DOHH2 (cell line): Measurements from ENCODE around the gene AQP1.

Source experiments
- H3F3A ChIP-seq: fragments of 200-600 bp; sonication (generic), shearing (Covaris generic); 2 replicates; pipeline ENCODE4 v1.6.0; 2016; ENCODE audit warnings: antibody characterized with exemption, mild to moderate bottlenecking; ENCODE audit not compliant: control insufficient read depth, insufficient read depth
- H3K27ac ChIP-seq: fragments of 200-600 bp; sonication (generic); 2 replicates; pipeline ENCODE4 v1.5.1; 2014; ENCODE audit warnings: low read depth, mild to moderate bottlenecking, low read length, moderate library complexity
- H3K27me3 ChIP-seq: fragments of 200-600 bp; sonication (generic); 2 replicates; pipeline ENCODE4 v1.6.1; 2014; ENCODE audit warnings: mild to moderate bottlenecking, low read length, mixed read lengths; ENCODE audit not compliant: control insufficient read depth
- H3K36me3 ChIP-seq: fragments of 200-600 bp; sonication (generic); 2 replicates; pipeline ENCODE4 v1.6.1; 2014; ENCODE audit warnings: mild to moderate bottlenecking, low read length, moderate library complexity, mixed read lengths; ENCODE audit not compliant: control insufficient read depth
- H3K4me1 ChIP-seq: fragments of 200-600 bp; sonication (generic); 2 replicates; pipeline ENCODE4 v1.6.1; 2014; ENCODE audit warnings: mild to moderate bottlenecking, low read length, mixed read lengths; ENCODE audit not compliant: control insufficient read depth
- H3K4me2 ChIP-seq: fragments of 200-600 bp; sonication (generic); 2 replicates; pipeline ENCODE4 v1.6.0; 2014; ENCODE audit warnings: mild to moderate bottlenecking, low read length, moderate library complexity
- H3K4me3 ChIP-seq: fragments of 200-600 bp; sonication (generic); 2 replicates; pipeline ENCODE4 v1.5.1; 2014; ENCODE audit warnings: mild to moderate bottlenecking, low read length, mixed read lengths
- H3K79me2 ChIP-seq: fragments of 200-600 bp; sonication (generic); 2 replicates; pipeline ENCODE4 v1.6.1; 2014; ENCODE audit warnings: mild to moderate bottlenecking, low read length, mixed read lengths; ENCODE audit not compliant: control insufficient read depth
- H3K9me2 ChIP-seq: fragments of 200-600 bp; sonication (generic); replicated peaks from 2 replicates; pipeline ENCODE4 v1.6.1; 2014; ENCODE audit warnings: mild to moderate bottlenecking, low read length, mixed read lengths; ENCODE audit not compliant: control insufficient read depth
- H3K9me3 ChIP-seq: fragments of 200-600 bp; sonication (generic); 2 replicates; pipeline ENCODE4 v1.6.1; 2014; ENCODE audit warnings: antibody characterized with exemption, low read length, mixed read lengths; ENCODE audit not compliant: control insufficient read depth, insufficient read depth
- H4K20me1 ChIP-seq: fragments of 200-600 bp; sonication (generic); 2 replicates; pipeline ENCODE4 v1.6.0; 2014; ENCODE audit warnings: low read depth, mild to moderate bottlenecking, antibody characterized with exemption, low read length, moderate library complexity; ENCODE audit not compliant: control insufficient read depth, insufficient read depth
- CTCF ChIP-seq: fragments of 200-600 bp; sonication (generic); IDR thresholded peaks from one replicate; pipeline ENCODE4 v1.5.1; 2014; ENCODE audit warnings: antibody characterized with exemption, mild to moderate bottlenecking, low read depth, low read length; ENCODE audit not compliant: poor library complexity, severe bottlenecking
- EZH2phosphoT487 ChIP-seq: fragments of 200-600 bp; sonication (generic); IDR thresholded peaks from 2 replicates; pipeline ENCODE4 v1.6.1; 2017; ENCODE audit warnings: borderline replicate concordance, mild to moderate bottlenecking, antibody characterized with exemption, low read length, moderate library complexity, mixed read lengths

The AQP1 gene

GRCh38 chr7:30903146-30903545 is 8.5 kb upstream of the AQP1 start:
- no peaks in the 10 kb centered on the region for H3K4me1 ChIP-seq
- H3K4me2 ChIP-seq, result no peak overlapping the region
- H4K20me1 ChIP-seq, result no peaks in the 10 kb centered on the region
- H3K27ac ChIP-seq, result no peak overlapping the region
- no peaks in the 10 kb centered on the region for H3K9me3 ChIP-seq
- TF ChIP-seq EZH2phosphoT487 (no peak), CTCF (no peak)
- H3K27me3 ChIP-seq, result no peaks in the 10 kb centered on the region
- H3K79me2 ChIP-seq, result no peaks in the 10 kb centered on the region
- no peaks in the 10 kb centered on the region for H3F3A ChIP-seq
- no peaks in the 10 kb centered on the region for H3K36me3 ChIP-seq
- no peaks in the 10 kb centered on the region for H3K9me2 ChIP-seq
- no peak overlapping the region for H3K4me3 ChIP-seq

GRCh38 chr7:30904561-30904960 is 7.1 kb upstream of the AQP1 start:
- H3K27ac ChIP-seq, result no peak overlapping the region
- no peaks in the 10 kb centered on the region for H3K4me1 ChIP-seq
- no peaks in the 10 kb centered on the region for H3K27me3 ChIP-seq
- no peaks in the 10 kb centered on the region for H3K79me2 ChIP-seq
- H3K9me3 ChIP-seq, result no peaks in the 10 kb centered on the region
- H3K4me3 ChIP-seq, result no peak overlapping the region
- no peak overlapping the region for H3K4me2 ChIP-seq
- H3K9me2 ChIP-seq, result no peaks in the 10 kb centered on the region
- H4K20me1 ChIP-seq, result no peaks in the 10 kb centered on the region
- TF ChIP-seq EZH2phosphoT487, result no peak
- no peak for TF ChIP-seq CTCF
- H3K36me3 ChIP-seq, result no peaks in the 10 kb centered on the region
- no peaks in the 10 kb centered on the region for H3F3A ChIP-seq

GRCh38 chr7:30905078-30906012 is 6.3 kb upstream of the AQP1 start:
- Histone ChIP-seq H3K36me3 (no peaks in the 10 kb centered on the region), H3K9me3 (no peaks in the 10 kb centered on the region), H3K27ac (no peak overlapping the region), H3K79me2 (no peaks in the 10 kb centered on the region), H3K4me2 (no peak overlapping the region), H3K27me3 (no peaks in the 10 kb centered on the region), H3F3A (no peaks in the 10 kb centered on the region), H4K20me1 (no peaks in the 10 kb centered on the region), H3K4me1 (no peaks in the 10 kb centered on the region), H3K4me3 (no peak overlapping the region), H3K9me2 (no peaks in the 10 kb centered on the region)
- TF ChIP-seq EZH2phosphoT487 (no peak), CTCF (no peak)
